NCI-H187 treated with DMSO at 0.1 percent for 48 hours (cell line): ENCODE results near the gene PSMC3.

Experiments
- DNase-seq: peaks from one replicate; lab custom pipeline; 2025; lab: John Stamatoyannopoulos, UW

Gene PSMC3

DNA sequence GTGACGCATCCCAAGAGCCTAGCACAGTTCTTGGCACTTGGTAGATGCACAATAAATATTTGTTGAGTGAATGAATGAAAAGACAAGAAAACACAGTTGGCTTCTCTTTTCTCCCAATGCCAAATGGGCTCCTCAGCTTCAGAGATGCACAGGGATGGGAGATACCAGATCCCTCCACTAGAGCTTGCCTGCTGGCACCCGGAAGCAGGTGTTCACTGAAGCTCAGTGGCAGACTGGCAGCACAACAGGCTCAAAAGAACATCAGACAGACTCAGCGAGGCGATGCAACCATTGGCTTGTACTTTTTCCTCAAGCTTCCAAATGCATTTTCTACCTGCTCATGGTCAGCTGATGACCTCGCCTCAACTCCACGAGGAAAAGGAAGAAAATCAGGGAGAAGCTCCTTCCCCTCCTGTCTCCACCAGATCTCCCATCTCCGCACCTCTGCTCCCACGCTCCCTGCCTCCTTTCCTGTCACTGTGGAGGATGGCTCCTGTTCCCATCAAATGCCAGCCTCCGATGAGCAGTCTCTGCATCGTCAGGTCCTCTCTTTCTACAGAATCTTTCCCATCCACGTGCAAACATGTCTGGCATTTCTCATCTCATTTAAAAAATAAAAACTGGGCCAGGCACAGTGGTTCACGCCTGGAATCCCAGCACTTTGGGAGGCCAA, 16.9 kb upstream of the PSMC3 start:
- DNase-seq = no peak

DNA sequence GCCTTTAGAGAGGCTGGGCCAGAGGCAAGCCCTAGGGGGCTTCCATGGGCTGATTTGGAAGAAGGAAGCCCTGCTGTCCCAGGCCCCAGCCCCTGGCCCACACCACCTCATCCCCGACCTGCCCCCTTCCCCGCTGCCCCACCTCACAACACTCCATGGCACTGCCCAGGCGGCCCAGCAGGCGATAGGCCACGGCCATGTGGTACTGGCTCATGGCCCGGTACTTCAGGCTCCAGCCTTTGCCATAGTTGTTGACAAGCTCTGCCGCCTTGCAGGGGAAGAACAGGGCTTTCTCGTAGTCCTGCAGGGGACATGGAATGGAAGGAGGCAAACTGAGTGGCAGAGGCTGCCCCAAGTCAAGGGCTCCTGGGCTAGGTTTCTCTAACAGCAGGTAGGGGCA, 16.3 kb upstream of the PSMC3 start:
- no peak for DNase-seq

DNA sequence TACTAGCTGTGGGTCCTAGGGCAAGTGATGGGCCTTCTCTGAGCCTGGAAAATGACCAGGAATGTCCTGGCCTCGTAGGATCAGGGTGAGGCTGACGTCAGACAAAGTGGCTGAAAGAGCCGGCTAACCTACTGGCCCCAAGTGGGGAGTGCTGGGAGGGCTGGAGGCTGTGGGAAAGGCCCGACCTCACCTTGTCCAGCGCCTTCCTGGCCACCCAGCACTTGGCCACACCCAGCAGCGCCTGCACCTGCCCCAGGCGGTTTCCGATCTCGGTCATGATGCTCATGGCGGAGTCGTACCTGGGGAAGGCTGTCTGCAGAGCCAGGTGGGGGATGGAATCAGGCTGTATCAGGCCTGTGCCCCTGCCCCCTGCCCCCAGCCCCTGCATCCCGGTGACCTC, 15.2 kb upstream of the PSMC3 start:
- DNase-seq = no peak

DNA sequence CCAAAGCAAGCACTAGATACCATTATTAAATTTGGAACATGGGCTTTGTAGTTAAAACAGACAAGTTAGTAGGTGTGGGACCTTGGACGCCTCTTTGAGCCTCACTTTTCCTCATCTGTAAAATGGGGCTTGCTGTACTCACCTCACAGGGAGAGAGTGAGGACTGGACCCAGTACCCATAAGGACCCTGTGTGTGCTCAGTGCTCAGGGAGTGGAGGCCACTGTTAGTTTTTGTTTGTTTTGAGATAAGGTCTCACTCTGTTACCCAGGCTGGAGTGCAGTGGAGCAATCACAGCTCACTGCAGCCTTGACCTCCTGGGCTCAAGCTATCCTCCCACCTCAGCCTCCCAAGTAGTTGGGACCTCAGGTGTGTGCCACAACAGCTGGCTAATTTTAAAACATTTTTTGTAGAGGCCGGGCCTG, 13.8 kb upstream of the PSMC3 start:
- no peak for DNase-seq

DNA sequence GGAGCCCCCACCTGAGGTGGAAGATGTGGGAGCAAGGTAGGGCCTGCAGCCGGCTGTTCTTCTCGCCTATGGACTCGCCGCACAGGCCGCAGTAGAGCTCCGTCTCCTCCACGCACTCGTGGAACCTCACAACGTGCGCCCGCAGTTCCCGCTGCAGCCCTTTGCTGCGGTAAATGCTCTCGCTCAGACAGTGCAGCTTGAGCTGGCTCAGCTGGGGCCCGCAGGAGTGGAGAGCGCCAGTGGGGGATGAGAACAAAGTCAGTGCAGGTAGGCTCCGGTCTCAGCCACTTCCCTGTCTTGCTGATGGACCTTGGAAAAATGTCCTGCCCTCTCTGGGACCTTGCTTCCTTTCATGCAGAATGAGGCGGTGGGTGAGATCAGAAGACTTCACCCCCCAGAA, 12.5 kb upstream of the PSMC3 start:
- no peak for DNase-seq

DNA sequence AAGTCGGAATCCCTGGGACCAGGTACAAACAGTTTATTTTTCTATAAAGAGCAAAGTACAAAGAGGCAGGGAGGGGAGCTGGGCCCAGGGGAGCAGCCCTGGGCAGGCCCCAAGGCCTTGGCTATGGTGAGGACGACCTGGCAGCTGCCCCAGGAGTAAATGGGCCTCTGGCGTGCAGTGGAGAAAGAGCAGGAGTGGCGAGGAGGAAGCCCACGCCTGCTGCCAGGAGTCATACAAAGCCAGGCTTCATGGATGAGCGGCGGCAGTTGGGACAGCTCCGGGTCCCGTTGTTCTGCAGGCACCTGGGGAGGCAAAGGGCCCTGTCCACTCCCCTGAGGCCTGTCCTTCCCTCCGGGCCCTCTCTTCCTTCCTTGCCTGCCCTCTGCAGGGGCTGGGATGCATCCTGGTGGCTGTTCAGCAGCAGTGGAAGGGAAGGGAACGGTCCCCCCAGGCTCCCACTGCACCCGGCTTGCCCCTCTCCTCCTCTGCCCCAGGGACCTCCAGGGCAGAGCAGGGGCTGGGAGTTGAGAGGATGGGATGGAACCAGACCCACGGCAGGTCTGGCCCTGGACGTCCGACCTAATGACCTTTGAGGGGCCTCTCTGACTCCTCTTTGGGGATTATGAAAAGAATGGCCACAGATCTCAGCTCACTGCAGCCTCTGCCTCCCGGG, 11.6 kb upstream of the PSMC3 start:
- no peak for DNase-seq

DNA sequence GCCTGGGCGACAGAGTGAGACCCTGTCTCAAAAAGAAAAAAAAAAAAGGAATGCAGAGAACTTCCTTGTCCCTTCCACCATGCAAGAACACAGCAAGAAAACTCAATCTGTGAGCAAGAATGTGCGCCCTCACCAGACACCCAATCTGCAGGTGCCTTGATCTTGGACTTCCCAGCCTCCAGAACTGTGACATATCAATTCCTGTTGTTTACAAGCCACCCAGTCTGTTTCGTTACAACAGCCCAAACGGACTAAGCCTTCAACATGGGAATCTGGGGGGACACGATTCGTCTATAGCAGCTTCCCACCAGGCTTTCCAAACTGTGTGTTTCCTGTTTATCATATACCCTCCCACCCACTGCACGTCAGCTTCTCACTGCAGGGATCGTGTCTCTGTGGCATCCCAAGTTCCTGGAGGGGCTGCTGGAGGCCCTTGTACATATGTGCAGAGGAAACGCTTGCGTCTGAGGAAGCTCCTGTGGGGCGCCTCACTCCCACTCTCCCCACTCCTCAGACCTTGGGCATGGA, 11.0 kb upstream of the PSMC3 start:
- DNase-seq = no peak

DNA sequence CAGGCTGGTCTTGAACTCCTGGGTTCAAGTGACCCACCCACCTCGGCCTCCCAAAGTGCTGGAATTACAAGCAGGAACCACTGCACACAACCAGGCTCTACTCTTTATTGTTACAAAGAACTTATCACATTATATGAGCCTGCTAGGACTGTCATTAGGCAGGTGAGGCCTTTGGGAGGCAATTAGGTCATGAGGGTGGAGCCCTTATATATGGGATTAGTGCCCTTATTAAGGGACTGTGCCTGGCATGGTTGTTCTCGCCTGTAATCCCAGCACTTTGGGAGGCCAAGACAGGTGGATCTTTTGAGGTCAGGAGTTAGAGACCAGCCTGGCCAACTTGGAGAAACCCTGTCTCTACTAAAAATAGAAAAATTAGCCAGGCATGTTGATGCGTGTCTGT, 10.5 kb upstream of the PSMC3 start:
- DNase-seq = no peak

DNA sequence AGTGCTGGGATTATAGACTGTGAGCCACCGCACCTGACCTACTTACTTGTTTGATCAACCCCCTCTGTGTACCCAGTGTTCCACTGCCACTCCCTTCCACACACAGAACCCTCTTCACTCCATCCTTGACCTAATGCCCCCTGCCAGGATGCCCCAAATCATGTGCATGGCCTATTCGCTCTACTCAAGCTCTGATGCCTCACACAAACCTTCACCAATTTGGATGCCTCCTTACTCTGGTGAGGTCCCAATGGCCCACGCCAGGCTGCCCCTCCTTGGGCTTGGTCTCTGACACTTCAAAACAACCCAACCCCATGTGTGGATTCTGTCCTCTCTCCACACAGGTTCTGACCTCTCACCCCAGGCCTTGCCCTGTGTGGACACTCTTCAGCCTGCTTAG, 9.4 kb upstream of the PSMC3 start:
- DNase-seq = no peak

DNA sequence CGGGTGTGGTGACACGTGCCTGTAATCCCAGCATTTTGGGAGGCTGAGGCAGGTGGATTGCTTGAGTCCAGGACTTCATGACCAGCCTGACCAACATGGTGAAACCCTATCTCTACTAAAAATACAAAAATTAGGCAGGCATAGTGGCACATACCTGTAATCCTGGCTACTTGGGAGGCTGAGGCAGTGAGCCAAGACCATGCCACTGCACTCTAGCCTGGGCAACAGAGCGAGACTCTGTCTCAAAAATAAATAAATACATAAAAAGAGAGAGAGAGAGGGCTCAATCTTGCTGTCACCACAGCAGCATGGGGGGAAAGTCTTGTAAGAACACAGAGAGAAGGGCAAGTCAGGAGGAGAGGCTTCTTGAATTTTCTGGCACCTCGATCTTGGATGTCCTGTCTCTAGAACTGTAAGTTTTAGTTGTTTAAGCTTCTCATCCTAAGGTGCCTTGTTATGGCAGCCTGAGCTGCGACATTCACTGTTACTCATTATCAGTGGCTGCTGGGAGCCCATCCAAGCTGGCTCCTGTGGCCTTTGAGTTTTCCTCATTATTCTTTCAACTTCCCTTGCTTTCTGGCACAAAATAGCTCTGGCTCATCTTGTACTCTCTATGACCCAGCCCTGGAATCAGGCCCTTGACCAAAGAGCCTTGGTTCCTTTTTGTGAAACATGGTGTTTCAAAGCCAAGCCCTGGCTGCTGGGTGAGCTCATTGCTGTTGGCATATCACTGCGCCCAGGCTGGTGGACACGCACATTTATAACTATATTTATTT, 8.0 kb upstream of the PSMC3 start:
- DNase-seq = no peak

DNA sequence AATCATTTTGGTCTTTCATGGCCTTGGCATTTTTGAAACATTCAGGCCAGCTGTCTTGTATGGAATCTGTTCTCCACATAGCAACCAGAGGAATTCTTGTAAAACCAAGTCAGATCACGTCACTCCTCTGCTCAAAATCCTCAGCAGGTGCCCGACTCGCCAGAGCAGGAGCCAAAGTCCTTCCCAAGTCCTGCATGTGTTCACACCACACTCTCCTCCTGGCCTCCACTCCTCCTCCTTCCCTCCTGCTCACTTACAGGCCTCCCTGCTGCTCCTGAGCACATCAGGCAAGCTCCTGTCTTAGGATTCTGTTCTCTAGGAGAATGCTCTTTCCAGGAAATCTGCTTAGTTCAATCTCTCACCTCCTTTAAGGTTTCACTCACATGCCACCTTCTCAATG, 6.9 kb upstream of the PSMC3 start:
- no peak for DNase-seq

DNA sequence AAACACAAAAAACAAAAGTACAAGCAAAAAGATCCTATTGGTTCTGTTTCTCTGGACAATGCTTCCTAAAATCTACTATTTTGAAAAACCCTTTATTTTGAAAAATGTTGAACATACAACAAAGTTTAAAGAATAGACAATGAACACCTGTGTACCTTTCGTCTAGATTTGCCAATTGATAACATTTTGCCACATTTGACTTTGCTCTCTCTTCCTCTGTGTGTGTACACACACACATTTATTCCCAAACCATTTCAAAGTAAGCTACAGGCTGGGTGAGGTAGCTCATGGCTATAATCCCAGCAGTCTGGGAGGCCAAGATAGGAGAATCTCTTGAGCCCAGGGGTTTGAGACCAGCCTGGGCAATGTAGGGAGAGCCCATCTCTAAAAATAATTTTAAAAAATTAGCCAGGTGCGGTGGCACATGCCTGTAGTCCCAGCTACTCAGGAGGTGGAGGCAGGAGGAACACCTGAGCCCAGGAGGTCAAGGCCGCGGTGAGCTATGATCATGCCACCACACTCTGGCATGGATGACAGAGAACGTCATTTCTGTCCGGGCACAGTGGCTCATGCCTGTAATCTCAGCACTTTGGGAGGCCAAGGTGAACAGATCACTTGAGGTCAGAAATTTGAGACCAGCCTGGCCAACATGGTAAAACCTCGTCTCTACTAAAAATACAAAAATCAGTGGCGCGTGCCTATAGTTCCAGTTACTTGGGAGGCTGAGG, 5.3 kb upstream of the PSMC3 start:
- DNase-seq = no peak

DNA sequence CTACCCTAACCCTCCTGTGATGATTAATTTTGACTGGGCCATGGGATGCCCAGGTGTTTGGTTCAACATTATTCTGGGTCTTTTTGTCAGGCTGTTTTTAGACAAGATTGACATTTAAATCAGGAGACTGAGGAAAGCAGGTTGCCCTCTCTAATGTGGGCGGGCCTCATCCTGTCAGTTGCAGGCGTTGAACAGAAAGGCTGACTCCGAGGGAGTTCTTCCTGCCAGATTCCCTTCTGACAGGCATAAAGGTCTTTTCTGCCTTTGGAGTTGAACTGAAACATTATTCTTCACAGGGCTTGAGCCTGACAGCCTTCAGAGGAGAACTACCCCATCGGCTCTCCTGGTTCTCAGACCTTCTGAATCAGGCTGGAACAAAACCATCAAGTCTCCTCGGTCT, 4.3 kb upstream of the PSMC3 start:
- no peak for DNase-seq

DNA sequence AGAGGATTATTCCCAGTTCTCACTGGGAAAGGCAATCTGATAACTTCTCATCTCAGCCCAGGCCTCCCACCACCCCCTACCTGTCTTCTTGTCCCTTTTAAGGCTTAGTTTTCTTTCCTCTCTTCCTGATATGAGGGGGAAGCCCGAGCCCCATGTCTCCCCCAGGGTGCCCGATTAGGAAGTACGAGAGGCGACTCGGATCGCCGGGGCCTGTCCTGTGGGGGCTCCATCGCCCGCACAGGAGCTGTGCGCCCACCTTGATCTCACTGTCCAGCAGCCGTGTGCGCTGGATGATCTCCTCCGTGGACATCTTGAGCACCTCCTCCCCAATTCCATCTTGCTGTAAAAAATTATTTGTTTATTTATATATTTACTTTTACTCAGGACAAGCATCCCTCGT, 628 bp downstream of the PSMC3 start:
- DNase-seq = no peak

DNA sequence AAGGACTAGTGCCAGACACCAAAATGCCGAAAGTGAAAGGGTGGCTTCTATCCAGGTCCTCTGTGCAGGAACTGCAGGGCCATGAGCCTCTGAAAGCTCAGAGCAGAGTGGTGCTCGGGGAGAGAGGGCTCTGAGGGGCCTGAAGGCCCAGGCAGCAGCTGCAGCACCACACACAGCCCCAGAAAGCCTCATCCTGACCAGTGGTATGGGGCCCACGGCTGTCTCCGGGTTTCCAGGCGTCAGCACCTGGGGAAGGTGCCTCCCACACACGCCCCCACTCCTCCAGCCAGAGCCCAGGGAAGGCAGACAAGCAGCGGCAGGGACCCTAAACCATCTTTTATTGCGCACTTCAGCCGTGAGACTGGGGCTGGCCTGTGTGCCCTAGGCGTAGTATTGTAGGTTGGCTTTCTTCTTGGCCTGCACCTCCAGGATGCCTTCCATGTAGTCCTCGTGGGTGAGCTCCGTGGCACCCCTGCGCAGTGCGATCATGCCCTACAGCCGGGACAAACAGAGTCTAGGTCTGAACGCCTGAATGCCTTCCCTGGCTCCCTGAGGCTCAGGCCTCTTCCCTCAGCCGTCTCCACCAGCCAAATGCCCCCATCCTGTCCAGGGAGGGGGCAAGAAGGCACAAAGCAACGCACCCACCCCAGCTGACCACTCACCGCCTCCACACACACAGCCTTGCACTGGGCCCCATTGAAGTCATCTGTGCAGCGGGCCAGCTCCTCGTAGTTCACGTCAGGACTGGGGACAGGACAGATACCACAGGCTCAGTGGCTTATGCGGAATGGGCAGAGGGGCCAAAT, 7.6 kb downstream of the PSMC3 start:
- no peak for DNase-seq

DNA sequence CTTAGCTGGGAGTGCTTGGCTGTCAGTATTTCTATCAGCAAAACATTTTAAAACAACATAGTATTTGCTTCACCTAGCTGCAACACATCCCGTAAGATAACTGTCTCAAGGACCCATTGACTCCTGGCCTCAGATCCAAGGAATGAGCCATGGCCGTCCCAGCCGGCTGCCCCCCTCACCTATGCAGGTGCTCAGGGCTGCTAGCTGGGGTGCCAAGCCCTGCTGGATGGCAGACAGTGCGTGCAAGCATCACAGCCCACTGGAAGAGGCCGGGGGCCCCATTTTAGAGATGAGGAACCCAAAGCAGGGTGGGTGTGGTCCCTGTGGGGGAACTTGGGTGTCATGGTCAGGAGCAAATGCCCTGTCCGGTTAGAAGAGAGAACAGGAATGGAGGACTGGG, 8.5 kb downstream of the PSMC3 start:
- no peak for DNase-seq

DNA sequence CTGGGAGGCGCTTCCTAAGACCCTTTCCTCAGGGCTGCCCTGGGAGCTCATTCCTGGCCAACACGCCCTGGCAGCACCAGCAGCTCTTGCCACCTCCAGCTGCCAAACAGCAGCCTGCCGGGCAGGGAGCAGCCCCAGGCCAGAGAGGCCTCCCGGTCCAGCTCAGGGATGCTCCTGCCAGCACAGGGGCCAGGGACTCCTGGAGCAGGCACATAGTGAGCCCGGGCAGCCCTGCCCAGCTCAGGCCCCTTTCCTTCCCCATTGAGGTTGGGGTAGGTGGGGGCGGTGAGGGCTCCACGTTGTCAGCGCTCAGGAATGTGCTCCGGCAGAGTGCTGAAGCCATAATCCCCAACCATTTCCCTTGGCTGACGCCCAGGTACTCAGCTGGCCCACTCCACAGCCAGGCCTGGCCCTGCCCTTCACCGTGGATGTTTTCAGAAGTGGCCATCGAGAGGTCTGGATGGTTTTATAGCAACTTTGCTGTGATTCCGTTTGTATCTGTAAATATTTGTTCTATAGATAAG, 10.2 kb downstream of the PSMC3 start:
- DNase-seq = no peak

DNA sequence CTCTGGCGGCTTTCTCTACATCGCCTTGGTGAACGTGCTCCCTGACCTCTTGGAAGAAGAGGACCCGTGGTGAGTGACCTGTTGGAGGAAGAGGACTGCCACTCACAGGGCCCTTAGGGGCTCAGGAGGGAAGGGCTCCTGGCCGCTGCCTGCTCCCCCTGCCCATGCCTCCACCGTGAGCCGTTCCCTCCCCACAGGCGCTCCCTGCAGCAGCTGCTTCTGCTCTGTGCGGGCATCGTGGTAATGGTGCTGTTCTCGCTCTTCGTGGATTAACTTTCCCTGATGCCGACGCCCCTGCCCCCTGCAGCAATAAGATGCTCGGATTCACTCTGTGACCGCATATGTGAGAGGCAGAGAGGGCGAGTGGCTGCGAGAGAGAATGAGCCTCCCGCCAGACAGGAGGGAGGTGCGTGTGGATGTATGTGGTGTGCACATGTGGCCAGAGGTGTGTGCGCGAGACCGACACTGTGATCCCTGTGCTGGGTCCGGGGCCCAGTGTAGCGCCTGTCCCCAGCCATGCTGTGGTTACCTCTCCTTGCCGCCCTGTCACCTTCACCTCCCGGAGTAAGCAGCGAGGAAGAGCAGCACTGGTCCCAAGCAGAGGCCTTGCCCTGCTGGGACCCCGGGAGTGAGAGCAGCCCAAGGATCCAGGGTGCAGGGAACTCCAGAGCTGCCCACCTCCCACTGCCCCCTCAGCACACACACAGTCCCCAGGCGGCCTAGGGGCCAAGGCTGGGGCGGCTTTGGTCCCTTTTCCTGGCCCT, 11.0 kb downstream of the PSMC3 start:
- no peak for DNase-seq

DNA sequence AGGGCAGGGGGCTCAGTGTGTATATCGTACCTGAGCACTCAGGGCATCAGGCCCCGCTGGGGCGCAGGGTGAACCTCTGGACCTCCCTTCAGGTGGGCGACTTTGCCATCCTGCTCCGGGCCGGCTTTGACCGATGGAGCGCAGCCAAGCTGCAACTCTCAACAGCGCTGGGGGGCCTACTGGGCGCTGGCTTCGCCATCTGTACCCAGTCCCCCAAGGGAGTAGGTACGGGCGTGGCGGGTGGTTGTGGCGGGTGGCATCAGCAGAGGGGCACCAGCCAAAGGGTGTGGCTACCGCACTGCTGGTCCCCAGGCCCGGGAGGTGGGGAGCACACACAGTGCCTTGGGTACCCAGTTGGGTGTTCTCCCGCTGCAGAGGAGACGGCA, 11.6 kb downstream of the PSMC3 start:
- no peak for DNase-seq

DNA sequence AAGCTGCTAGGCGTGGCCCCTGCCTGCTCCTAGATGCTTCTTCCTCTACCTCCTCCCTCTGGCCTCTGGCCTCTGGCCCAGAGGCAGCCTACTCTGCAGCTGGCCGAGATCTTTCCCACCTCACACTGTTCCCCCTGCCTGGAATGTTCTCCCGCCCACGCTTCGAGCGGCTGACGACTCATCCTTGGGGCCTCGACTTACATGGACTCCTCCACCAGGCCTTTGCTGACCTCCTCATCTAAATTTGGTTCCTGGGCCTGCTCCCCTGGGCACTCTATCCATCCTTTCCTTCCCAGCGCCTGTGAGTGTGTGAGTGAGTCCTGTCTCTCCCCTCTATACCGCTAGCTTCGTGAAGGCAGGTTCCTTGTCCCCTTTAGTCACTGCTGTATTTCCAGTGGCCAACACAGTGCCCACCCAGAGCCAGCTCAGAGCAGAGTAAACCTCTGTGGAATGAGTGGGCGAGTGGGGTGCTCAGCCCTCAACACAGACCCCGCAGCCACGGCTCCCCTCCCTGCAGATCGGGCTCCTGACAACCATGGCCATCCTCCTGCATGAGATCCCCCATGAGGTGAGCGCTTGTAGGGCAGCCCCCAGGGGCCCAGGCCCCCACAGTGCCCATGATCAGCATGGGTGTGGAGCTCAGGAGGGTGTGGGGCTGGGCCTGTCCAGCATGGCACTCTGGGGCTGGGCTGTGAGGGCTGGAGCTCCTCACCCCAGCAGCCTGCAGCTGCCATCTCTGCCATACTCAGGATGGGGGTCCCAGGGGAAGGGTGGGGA, 12.1 kb downstream of the PSMC3 start:
- DNase-seq = no peak
